ENCODE results near the gene SAAL1. TPM values are rescaled to one million over a fixed set of nuclear protein-coding genes. Genes with fewer than 3 reads are reported as not detected.

The SAAL1 gene
- total and polyA plus RNA-seq, 2 donors (not counting 1 experiment from before 2014, with no cell fraction given): 12.8 to 35.2 TPM

GRCh38 chr11:18151581-18151980 lies 45.7 kb upstream of the SAAL1 start:
- Histone ChIP-seq H2AFZ (ENCODE audit: insufficient read depth, low read depth, low read length, poor library complexity, severe bottlenecking) (no peak overlapping the region), H3K27ac (ENCODE audit: low read length in 2 of 2) (no peak overlapping the region), H3K4me1 (ENCODE audit: control insufficient read depth in 2 of 2, insufficient read depth in 2 of 2, low read length in 2 of 2) (no peaks in the 10 kb centered on the region), H3K36me3 (replicated peaks in 1 of 2; ENCODE audit: control extremely low read depth in 1 of 2, control insufficient read depth in 1 of 2, extremely low read depth in 1 of 2, insufficient read depth in 2 of 2, low read length in 1 of 2) (no peaks in the 10 kb centered on the region), H3K4me3 (ENCODE audit: control extremely low read depth in 1 of 5, extremely low read depth in 1 of 5, insufficient read depth in 1 of 5, low read depth in 2 of 5, low read length in 4 of 5) (no peak overlapping the region), H4K20me1 (ENCODE audit: control insufficient read depth, insufficient read depth, low read length, poor library complexity, severe bottlenecking) (no peaks in the 10 kb centered on the region), H3K79me2 (ENCODE audit: control insufficient read depth, insufficient read depth, low read length) (no peaks in the 10 kb centered on the region), H3K9me3 (ENCODE audit: control extremely low read depth in 1 of 3, control insufficient read depth in 2 of 3, insufficient read depth in 1 of 3, low read length in 2 of 3) (peaks cover 0 to 1% (median 0%) of the 10 kb centered on the region in 3 donors), H3K9ac (ENCODE audit: low read length) (no peak overlapping the region), H3K4me2 (replicated peaks; ENCODE audit: low read depth, low read length, poor library complexity, severe bottlenecking) (no peak overlapping the region), H3K27me3 (replicated peaks in 1 of 4; ENCODE audit: control extremely low read depth in 1 of 4, control insufficient read depth in 3 of 4, insufficient read depth in 4 of 4, low read length in 3 of 4) (peaks cover 0 to 12% (median 0%) of the 10 kb centered on the region in 4 experiments)
- Mint-ChIP-seq H3K4me1 (no peaks in the 10 kb centered on the region), H3K9me3 (ENCODE audit: insufficient read depth) (no peaks in the 10 kb centered on the region), H3K4me3 (no peak overlapping the region), H3K27me3 (peaks cover 49% of the 10 kb centered on the region), H3K27ac (no peak overlapping the region)
- ChIA-PET CTCF (no interaction called here), POLR2A (no interaction called here)
- 94% methylated on average over 2 of the region's 3 CpGs for WGBS (ENCODE audit: insufficient coverage)
- no peak for TF ChIP-seq EZH2 (IDR thresholded peaks at IDR 0.05; ENCODE audit: borderline replicate concordance, insufficient read depth, low read depth, low read length, poor library complexity, severe bottlenecking)
- TF ChIP-seq CTCF (IDR thresholded peaks at IDR 0.05): no peak
- intact Hi-C loops (cut with micrococcal nuclease): no loop called here
- ATAC-seq (ENCODE audit: low read depth): no peak
- DNase-seq: no peak

GRCh38 chr11:18145837-18146236 lies 40.0 kb upstream of the SAAL1 start:
- Histone ChIP-seq H3K36me3 (replicated peaks in 1 of 2; ENCODE audit: control extremely low read depth in 1 of 2, control insufficient read depth in 1 of 2, extremely low read depth in 1 of 2, insufficient read depth in 2 of 2, low read length in 1 of 2) (no peaks in the 10 kb centered on the region), H3K9ac (ENCODE audit: low read length) (no peak overlapping the region), H3K27ac (ENCODE audit: low read length in 2 of 2) (no peak overlapping the region), H3K9me3 (ENCODE audit: control extremely low read depth in 1 of 3, control insufficient read depth in 2 of 3, insufficient read depth in 1 of 3, low read length in 2 of 3) (no peaks in the 10 kb centered on the region), H3K4me1 (ENCODE audit: control insufficient read depth in 2 of 2, insufficient read depth in 2 of 2, low read length in 2 of 2) (no peaks in the 10 kb centered on the region), H3K27me3 (replicated peaks in 1 of 4; ENCODE audit: control extremely low read depth in 1 of 4, control insufficient read depth in 3 of 4, insufficient read depth in 4 of 4, low read length in 3 of 4) (peaks cover 0 to 10% (median 2%) of the 10 kb centered on the region in 4 experiments), H4K20me1 (ENCODE audit: control insufficient read depth, insufficient read depth, low read length, poor library complexity, severe bottlenecking) (no peaks in the 10 kb centered on the region), H2AFZ (ENCODE audit: insufficient read depth, low read depth, low read length, poor library complexity, severe bottlenecking) (no peak overlapping the region), H3K4me2 (replicated peaks; ENCODE audit: low read depth, low read length, poor library complexity, severe bottlenecking) (no peak overlapping the region), H3K4me3 (ENCODE audit: control extremely low read depth in 1 of 5, extremely low read depth in 1 of 5, insufficient read depth in 1 of 5, low read depth in 2 of 5, low read length in 4 of 5) (no peak overlapping the region), H3K79me2 (ENCODE audit: control insufficient read depth, insufficient read depth, low read length) (no peaks in the 10 kb centered on the region)
- Mint-ChIP-seq H3K27ac (no peak overlapping the region), H3K27me3 (peaks cover 49% of the 10 kb centered on the region), H3K4me3 (no peak overlapping the region), H3K9me3 (ENCODE audit: insufficient read depth) (no peaks in the 10 kb centered on the region), H3K4me1 (no peaks in the 10 kb centered on the region)
- ChIA-PET POLR2A (no interaction called here), CTCF (interaction anchor here (0.9 kb wide), 1 partner anchor 35 kb away, joined by 3 read pairs; no protein-coding TSS in a partner anchor)
- no peak for DNase-seq
- intact Hi-C loops (cut with micrococcal nuclease): no loop called here
- 35% methylated on average over 3 of the region's 3 CpGs for WGBS (ENCODE audit: insufficient coverage)
- no peak for ATAC-seq (ENCODE audit: low read depth)
- no peak for TF ChIP-seq EZH2 (IDR thresholded peaks at IDR 0.05; ENCODE audit: borderline replicate concordance, insufficient read depth, low read depth, low read length, poor library complexity, severe bottlenecking)
- no peak for TF ChIP-seq CTCF (IDR thresholded peaks at IDR 0.05)
